Transverse colon (tissue), 4 donors: ENCODE data around the gene APBB2. TPM values are rescaled to one million over a fixed set of nuclear protein-coding genes. Genes with fewer than 3 reads are reported as not detected.
A peak's percentile ranks its signal among the peaks of the same experiment; 100 is the strongest.
"Not testable (repeated sequence)": the region's sequence is repeated elsewhere in the genome, so short reads cannot be mapped to it uniquely, and the experiment has no call there.

Source experiments
- DNase-seq: peaks from one replicate; pipeline ENCODE4 v3.0.0-alpha.2; 2019
- H3K27ac ChIP-seq, 4 donors: fragments of 200-600 bp; sonication (generic); 2 replicates each; pipeline ENCODE4 v1.5.1; 2016 to 2018; ENCODE audit warnings: inconsistent platforms in 4 of 4
- H3K27me3 ChIP-seq: fragments of 200-600 bp; sonication (generic); 2 replicates; pipeline ENCODE4 v1.5.1; 2017; ENCODE audit warnings: inconsistent platforms
- H3K36me3 ChIP-seq, 4 donors: fragments of 200-600 bp; sonication (generic); 2 replicates each; pipeline ENCODE4 v1.5.1; 2017 to 2019; ENCODE audit warnings: inconsistent platforms in 4 of 4
- H3K4me1 ChIP-seq, 4 donors: fragments of 200-600 bp; sonication (generic); 2 replicates each; pipeline ENCODE4 v1.5.1; 2017 to 2020; ENCODE audit warnings: inconsistent platforms in 4 of 4
- H3K4me3 ChIP-seq, 4 donors: fragments of 200-600 bp; sonication (generic); 1 replicate in 1 of 4; 2 replicates in 3 of 4; pipeline versions ENCODE4 v1.5.1 to v1.6.1; 2017 to 2019; ENCODE audit warnings: inconsistent platforms in 4 of 4
- H3K9me3 ChIP-seq, 2 donors: fragments of 200-600 bp; sonication (generic); 2 replicates each; pipeline ENCODE4 v1.5.1; 2017 to 2019; ENCODE audit warnings: inconsistent platforms in 2 of 2
- CTCF ChIP-seq, 5 experiments: fragments of 200-600 bp in 3 of 5; fragments of 450-650 bp in 2 of 5; sonication (generic) in 3 of 5; IDR thresholded peaks; 1 replicate in 2 of 5; 2 replicates in 3 of 5; pipeline ENCODE4 v1.5.1; 2016 to 2017; ENCODE audit warnings: antibody characterized with exemption in 5 of 5, inconsistent platforms in 3 of 5, mild to moderate bottlenecking in 2 of 5, moderate library complexity in 1 of 5
- EP300 ChIP-seq: sonication (generic); formaldehyde crosslinking; IDR thresholded peaks from one replicate; pipeline ENCODE4 v1.6.1; 2017; ENCODE audit warnings: antibody characterized with exemption, low read depth
- POLR2A ChIP-seq: fragments of 450-650 bp; IDR thresholded peaks from one replicate; pipeline ENCODE4 v1.6.1; 2016; ENCODE audit warnings: antibody characterized with exemption, mild to moderate bottlenecking, moderate library complexity
- POLR2AphosphoS5 ChIP-seq, 3 donors: sonication (generic); formaldehyde crosslinking; IDR thresholded peaks; one replicate each; pipeline ENCODE4 v1.6.1; 2016; ENCODE audit warnings: antibody characterized with exemption in 3 of 3
- WGBS, 2 donors: methylation state at CpG; one replicate each; pipeline ENCODE4 v1.1.5; 2018; ENCODE audit warnings: low coverage in 1 of 2; 5-methylcytosine and 5-hydroxymethylcytosine counted together
- in situ Hi-C, 4 donors: fragments of 200-750 bp; cut with MboI; loops; one replicate each; pipeline versions ENCODE4 v1.15.0 to v1.15.1; 2017; ENCODE audit warnings: low sequenced_read_pairs in 3 of 4, low pct_ligation_motif_present in 1 of 4, low pct_unique_long_range_greater_than_20kb in 1 of 4
- intact Hi-C: fragments of 100-400 bp; cut with DNase I; formaldehyde crosslinking; loops from one replicate; pipeline ENCODE4 v1.15.1; 2023; ENCODE audit warnings: low total_unique reads
- total RNA-seq, 4 donors: library from RNA; depleted of rRNA; stranded (reverse); fragments of >200 nt; gene quantifications; one replicate each; pipeline ENCODE4 v1.1.0, GENCODE V29; 2016

APBB2 gene
- total RNA-seq, 4 donors from 2014 or later, result 37.1 to 138 (median 90.1) TPM

DNA sequence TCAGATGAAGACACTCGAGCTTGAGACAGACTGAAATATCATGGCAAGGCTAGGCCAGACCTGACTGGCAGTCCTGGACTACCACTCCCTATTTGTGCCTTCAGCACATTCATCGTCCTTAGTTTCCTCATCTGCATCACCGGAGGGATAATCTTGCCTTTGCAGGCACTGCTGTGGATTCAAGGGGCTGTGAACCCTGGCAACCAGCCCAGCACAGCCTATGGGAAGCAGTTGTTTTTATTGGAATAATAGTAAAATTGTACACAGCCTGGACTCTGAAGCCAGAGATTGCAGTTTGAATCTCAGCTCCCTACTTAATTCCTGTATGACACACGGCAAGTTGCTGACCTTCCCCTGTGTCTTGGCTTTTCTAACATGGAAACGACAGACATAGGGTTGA, 303.6 kb downstream of the APBB2 start:
- 82% methylated on average over 5 of the region's 5 CpGs; no CpG with 5 or more reads in 1 of the 2 donors for WGBS, 2 donors
- no peak for TF ChIP-seq EP300
- TF ChIP-seq POLR2A, result no peak
- no peak for DNase-seq
- H3K36me3 ChIP-seq, result no peaks in the 10 kb centered on the region
- H3K27me3 ChIP-seq, result no peaks in the 10 kb centered on the region
- H3K27ac ChIP-seq, result no peak overlapping the region
- in situ Hi-C loops (no loop called here), intact Hi-C loops (no loop called here)
- no peak overlapping the region for H3K4me3 ChIP-seq
- peaks cover 0 to 4% (median 0%) of the 10 kb centered on the region in 4 donors for H3K4me1 ChIP-seq
- no peaks in the 10 kb centered on the region for H3K9me3 ChIP-seq

DNA sequence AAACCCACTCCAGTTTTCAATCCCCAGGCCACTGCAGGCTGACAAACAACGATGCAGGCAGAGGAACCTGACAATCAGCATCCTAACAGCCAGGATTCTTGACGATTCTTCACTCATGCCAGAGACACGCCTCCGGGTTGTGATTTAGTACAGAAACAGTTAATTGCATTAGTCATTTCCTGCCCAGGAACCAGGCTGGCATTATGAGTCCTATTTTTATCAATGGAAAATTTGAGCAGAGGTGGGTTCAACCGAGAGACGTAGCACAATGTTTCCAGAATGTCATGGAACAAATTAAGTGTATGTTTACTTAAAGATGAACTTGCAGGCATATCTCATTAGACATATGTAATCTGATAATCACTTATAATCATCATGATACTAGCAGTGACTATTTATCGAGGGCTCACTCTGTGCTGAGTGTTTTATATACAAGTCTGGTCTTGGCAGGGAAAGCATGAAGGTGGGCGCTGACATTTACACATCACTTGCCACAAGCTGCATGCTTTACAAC, 304.9 kb downstream of the APBB2 start:
- in situ Hi-C loops, result no loop called here
- Histone ChIP-seq H3K27ac (no peak overlapping the region), H3K4me1 (peaks cover 0 to 4% (median 0%) of the 10 kb centered on the region in 4 donors), H3K27me3 (no peaks in the 10 kb centered on the region), H3K9me3 (no peaks in the 10 kb centered on the region), H3K36me3 (no peaks in the 10 kb centered on the region), H3K4me3 (no peak overlapping the region)
- WGBS, 2 donors, result 66 to 78% methylated on average over 3 to 8 of the region's 8 CpGs
- TF ChIP-seq POLR2AphosphoS5 (IDR thresholded peaks at IDR 0.05) (no peak), POLR2A (no peak), EP300 (no peak), CTCF (IDR thresholded peaks at IDR 0.05) (no peak)
- intact Hi-C loops, result no loop called here
- DNase-seq, result no peak

- 48% methylated on average over 12 of the region's 12 CpGs; no CpG with 5 or more reads in 1 of the 2 donors for WGBS, 2 donors
- no peaks in the 10 kb centered on the region for H3K27me3 ChIP-seq
- H3K4me1 ChIP-seq, result peaks cover 0 to 4% (median 0%) of the 10 kb centered on the region in 4 donors
- TF ChIP-seq EP300 (no peak), CTCF (IDR thresholded peaks at IDR 0.05) (peak; percentile 82 to 92 (median 89)), POLR2A (no peak), POLR2AphosphoS5 (IDR thresholded peaks at IDR 0.05) (no peak)
- in situ Hi-C loops (no loop called here), intact Hi-C loops (no loop called here)
- H3K27ac ChIP-seq, result peak overlapping the region in 1 of 4 donors; percentile 34
- H3K36me3 ChIP-seq, result no peaks in the 10 kb centered on the region
- peak; percentile 65 for DNase-seq
- peak overlapping the region in 1 of 4 donors; percentile 9 for H3K4me3 ChIP-seq
- H3K9me3 ChIP-seq, result no peaks in the 10 kb centered on the region
Observed at GRCh38 chr4:40908702-40909362, 305.5 kb downstream of the APBB2 start.

- H3K9me3 ChIP-seq, result no peaks in the 10 kb centered on the region
- peak overlapping the region in 1 of 4 donors; percentile 9 for H3K4me3 ChIP-seq
- no peak for TF ChIP-seq EP300
- H3K36me3 ChIP-seq, result no peaks in the 10 kb centered on the region
- in situ Hi-C loops (no loop called here), intact Hi-C loops (no loop called here)
- H3K27me3 ChIP-seq, result no peaks in the 10 kb centered on the region
- peak; percentile 10 for DNase-seq
- 77 to 82% methylated on average over 3 to 12 of the region's 12 CpGs for WGBS, 2 donors
- peak overlapping the region in 1 of 4 donors; percentile 34 for H3K27ac ChIP-seq
- H3K4me1 ChIP-seq, result peaks cover 0 to 4% (median 0%) of the 10 kb centered on the region in 4 donors
Observed at GRCh38 chr4:40908297-40908696, 306.0 kb downstream of the APBB2 start.

DNA sequence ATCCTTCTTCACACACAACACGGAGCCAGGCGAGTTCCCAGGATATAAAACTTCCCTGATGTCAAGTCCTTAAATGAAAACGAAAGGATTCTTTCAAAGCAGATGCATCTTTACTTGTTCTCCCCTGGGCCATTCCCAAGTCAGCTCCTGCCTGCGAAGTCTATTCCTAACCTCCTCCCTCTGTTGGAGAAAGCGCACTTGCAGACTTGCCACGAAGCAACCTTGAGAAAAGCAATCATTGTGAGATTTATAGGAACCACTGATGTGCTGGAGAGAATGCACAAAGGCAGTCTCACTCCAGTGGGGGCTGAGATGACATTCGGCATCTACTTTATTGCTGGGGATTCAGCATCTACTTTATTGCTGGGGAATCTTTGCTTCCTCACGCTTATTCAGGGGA, 308.9 kb downstream of the APBB2 start:
- 83 to 97% methylated on average over 3 to 8 of the region's 8 CpGs for WGBS, 2 donors
- peaks cover 0 to 4% (median 0%) of the 10 kb centered on the region in 4 donors for H3K4me1 ChIP-seq
- H3K27ac ChIP-seq, result no peak overlapping the region
- in situ Hi-C loops, result no loop called here
- TF ChIP-seq CTCF (IDR thresholded peaks at IDR 0.05) (no peak), POLR2A (no peak), POLR2AphosphoS5 (IDR thresholded peaks at IDR 0.05) (no peak), EP300 (no peak)
- H3K4me3 ChIP-seq, result no peak overlapping the region
- H3K36me3 ChIP-seq, result no peaks in the 10 kb centered on the region
- intact Hi-C loops, result no loop called here
- no peaks in the 10 kb centered on the region for H3K9me3 ChIP-seq
- no peaks in the 10 kb centered on the region for H3K27me3 ChIP-seq
- no peak for DNase-seq

DNA sequence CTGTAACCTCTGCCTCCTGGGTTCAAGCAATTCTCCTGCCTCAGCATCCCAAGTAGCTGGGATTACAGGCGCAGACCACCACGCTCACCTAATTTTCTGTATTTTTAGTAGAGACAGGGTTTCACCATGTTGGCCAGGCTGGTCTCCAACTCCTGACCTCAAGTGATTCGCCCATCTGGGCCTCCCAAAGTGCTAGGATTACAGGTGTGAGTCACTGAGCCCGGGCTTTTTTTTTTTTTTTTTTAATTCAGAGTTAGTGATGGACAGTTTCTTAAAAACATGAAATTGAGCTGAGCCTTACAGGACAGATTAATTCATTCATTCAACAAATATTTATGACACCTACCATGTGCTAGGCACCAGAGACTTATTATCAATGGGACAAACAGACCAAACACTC, 313.8 kb downstream of the APBB2 start:
- 88 to 90% methylated on average over 4 of the region's 4 CpGs for WGBS, 2 donors
- H3K27me3 ChIP-seq, H3K4me3 ChIP-seq, H3K36me3 ChIP-seq, in situ Hi-C loops, intact Hi-C loops, H3K9me3 ChIP-seq, DNase-seq, H3K27ac ChIP-seq, H3K4me1 ChIP-seq: not testable (repeated sequence)
